GM18870 (cell line): ENCODE results near the gene KCNQ1.

Experiments
- ATAC-seq: cut with Tn5 transposase; IDR thresholded peaks from one replicate; pipeline ENCODE4 v1.9.1; 2021; ENCODE audit warnings: moderate library complexity; ENCODE audit not compliant: unreplicated experiment

The KCNQ1 gene

GRCh38 chr11:2750682-2751522 is 306.1 kb downstream of the KCNQ1 start:
- ATAC-seq = no peak

DNA sequence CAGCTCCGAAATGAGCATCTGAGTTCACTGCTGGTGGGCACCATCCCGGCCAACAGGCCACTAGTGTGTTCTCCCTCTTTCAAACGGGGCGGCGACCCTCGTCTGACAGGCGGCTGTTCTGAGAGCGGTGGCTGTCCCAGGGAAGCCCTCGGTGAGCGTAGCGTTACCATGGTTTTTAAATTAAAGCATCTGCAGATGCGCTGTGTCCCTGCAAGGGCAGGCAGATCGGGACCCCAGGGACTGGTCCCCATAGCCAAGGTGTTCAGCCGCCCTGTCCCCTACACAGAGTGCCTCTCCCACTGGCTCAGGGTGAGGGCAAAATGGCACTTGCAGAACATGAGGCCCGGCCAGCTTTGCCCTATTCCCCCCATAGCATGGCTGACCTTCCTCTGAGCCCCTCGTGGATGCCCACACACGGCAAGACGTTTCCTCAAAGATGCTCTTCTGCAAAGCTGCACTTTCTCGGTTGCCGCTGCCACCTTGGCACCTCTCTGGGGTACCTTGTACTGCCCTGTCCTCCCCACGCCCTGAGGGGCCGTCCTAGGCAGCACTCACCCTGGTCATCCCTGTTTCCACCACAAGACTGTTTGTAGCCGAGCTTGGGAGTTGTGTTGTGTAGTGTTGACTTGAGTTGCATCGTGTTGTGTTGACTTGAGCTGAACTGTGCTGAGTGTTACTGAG is 306.9 kb downstream of the KCNQ1 start:
- no peak for ATAC-seq

GRCh38 chr11:2752204-2752770 is 307.5 kb downstream of the KCNQ1 start:
- ATAC-seq = no peak

DNA sequence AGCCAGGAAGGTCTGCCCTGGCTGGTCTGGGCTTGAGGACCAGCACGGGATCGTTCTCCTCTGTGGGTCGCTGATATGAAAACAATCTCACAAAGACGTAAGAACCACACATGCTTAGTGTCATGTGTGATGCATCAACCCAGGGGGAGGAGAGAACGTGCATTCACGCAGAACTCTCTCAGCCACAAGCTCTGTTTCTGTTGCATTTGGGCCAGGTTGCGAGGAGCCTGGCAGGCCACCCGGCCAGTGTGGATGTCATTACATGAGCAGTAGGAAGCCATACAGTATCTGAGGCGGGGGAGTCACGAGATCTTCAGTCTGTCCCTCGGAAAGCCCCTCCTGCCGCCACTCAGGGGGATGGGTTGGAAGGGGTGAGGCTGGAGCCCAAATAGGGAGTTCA is 308.1 kb downstream of the KCNQ1 start:
- no peak for ATAC-seq

DNA sequence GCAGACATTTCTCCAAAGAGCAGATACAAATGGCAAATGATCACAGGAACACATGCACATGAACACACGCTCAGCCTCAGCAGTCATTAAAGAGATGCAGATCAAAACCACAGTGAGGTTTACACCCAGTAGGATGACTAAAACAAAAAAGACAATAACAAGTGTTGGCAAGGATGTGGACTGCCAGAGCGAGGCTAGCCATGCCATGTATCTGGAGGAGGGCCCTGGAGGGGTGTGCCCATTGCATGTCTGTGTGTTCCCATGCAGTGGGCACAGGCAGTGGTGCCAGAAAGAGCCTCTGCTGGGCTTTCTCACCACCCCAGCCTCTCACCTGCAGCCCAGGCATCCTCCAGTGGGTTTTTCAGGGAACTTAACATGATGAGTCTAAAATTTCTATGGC is 309.2 kb downstream of the KCNQ1 start:
- no peak for ATAC-seq

- ATAC-seq = no peak
Measured at GRCh38 chr11:2755071-2755470, 310.3 kb downstream of the KCNQ1 start.

- no peak for ATAC-seq
Measured at GRCh38 chr11:2758751-2759150, 313.9 kb downstream of the KCNQ1 start.

- ATAC-seq = no peak
Measured at GRCh38 chr11:2759228-2760195, 314.7 kb downstream of the KCNQ1 start.

DNA sequence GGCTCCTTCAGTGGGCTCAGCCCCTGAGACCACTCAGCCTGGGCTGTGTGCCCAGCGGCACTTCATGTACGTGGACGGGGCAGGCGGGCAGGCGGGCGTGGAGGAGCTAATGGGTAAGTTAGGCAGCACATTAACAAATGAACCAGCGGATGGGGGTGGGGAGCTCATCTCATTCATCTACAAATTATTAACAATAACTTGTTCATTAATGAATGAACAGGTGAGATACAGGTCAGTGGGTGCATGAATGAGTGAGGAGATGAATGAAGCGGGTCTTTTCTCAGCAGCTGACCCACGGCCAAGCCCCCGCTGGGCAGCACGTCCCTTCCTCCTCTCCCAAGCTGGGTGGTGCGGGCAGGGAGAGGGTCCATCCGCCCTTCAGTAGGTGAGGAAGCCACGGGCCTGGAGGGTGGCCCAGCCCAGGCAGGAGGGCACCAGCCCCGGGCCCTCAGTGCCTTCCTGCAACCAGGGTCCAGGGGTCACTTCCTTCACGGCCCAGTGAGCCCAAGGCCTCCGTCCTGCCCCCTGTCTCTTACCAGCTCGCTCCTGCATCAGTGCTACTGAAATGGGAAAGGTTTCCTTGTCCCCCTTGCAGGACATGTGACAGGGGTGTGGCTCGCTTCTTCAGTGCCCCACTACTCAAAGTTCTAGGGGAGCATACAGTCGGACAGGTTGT is 315.5 kb downstream of the KCNQ1 start:
- no peak for ATAC-seq

DNA sequence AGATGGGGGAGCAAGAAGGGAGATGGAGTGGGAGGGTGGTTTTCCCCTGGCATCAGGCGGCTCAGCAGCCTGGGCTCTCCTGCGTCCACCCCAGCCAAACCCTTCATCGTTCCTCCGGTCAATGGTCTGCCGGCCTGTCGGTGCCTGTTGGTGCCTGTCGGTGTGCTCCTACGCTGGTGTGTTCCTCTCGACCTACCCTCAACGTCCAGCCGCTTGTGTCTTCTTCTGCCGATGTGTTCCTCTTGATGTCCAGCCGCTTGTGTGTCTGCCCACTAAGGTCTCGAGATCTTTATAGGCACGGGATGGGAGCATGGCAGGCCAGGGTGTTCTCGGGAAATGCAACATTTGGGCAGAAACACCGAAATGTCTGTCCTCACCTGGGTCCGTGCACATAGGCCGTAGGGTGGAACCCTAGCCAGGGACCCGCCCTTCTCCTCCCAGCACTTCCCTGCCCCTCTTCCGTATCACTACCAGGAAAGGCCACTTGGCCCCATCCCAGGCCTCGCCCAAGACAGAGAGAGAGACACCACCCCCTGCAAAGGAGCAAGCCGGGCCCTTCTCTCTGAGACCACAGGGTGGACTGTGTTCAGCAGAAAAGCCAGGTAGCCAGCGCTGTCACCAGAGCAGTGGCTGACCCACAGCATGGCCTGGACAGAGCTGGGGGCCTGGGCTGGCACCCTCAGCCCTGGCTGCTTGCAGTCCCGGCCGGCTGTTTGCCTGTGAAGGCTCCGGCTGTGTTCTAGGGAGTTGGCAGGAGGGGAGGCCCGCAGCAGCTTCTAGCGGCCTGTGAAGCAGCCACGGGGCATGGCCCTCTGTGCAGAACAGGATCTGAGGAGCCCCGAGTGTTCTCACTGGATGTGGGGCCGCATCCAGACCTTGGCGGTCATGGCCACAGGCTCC is 316.6 kb downstream of the KCNQ1 start:
- ATAC-seq = no peak

- no peak for ATAC-seq
Measured at GRCh38 chr11:2762031-2762380, 317.2 kb downstream of the KCNQ1 start.

DNA sequence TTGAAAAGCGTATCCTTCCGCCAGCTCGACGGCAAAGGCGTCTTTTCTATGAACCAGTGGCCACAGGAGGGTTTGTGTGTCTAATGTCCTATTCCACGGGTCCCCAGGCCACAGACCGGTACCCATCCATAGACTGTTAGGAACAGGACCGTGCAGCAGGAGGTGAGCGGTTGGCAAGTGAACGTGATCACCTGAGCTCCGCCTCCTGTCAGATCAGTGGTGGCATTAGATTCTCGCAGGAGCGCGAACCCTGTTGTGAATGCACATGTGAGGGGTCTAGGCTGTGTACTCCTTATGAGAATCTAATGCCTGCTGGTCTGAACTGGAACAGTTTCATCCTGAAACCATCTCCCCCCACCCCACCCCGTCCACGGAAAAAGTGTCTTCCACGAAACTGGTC is 317.6 kb downstream of the KCNQ1 start:
- ATAC-seq = no peak

DNA sequence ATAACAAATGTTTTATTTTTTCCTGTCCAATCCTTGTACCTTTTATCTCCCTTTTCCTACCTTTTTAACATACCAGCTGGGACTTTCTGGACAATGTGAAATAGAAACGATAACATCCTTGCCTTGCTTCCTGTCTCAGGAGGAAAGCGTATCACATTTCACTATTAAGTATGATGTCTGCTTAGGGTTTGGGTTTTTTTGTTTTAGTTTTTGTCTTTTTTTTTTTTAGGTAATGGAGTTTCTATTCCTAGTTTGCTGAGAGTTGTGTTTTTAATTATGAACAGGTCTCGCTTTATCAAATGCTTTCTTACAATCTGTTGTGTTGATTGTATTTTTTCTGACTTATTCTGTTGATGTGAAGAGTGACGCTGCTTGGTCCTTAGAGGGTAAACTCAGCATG is 319.2 kb downstream of the KCNQ1 start:
- no peak for ATAC-seq

DNA sequence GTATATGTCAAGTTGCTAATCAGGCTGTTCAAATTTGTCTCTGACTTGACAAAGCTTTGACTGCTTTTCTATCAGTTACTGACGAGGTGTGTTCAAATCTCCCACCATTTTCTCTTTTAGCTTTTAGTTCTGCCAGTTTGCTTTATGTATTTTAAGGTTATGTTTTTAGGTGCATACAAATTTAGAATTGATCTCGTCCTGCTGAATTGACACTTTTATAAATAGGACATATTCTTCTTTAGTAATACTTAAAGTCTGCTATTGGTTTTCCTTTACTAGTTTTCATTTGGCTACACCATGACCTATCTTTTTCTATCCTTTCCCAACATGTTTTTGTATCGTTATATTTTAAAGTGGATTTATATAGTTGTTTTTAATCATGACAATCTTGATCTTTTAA is 320.7 kb downstream of the KCNQ1 start:
- no peak for ATAC-seq

- no peak for ATAC-seq
Measured at GRCh38 chr11:2766166-2766565, 321.4 kb downstream of the KCNQ1 start.

DNA sequence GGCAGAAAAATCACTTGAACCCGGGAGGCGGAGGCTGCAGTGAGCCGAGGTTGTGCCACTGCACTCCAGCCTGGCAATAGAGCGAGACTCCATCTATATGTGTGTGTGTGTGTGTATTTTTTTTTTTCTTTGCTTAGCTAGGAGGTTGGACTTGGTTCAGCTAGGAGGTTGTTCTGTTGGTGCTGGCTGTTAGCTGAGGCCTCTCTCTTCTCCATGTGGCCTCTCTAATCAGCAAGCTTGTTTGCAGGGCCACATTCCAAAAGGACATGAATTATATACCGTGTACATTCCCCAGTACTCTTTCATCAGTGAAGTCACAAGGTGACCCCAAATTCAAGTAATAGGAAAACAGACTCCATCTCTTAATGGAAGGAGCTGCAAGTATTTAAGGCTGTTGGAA is 322.3 kb downstream of the KCNQ1 start:
- ATAC-seq = no peak

- no peak for ATAC-seq
Measured at GRCh38 chr11:2767801-2768200, 323.0 kb downstream of the KCNQ1 start.

DNA sequence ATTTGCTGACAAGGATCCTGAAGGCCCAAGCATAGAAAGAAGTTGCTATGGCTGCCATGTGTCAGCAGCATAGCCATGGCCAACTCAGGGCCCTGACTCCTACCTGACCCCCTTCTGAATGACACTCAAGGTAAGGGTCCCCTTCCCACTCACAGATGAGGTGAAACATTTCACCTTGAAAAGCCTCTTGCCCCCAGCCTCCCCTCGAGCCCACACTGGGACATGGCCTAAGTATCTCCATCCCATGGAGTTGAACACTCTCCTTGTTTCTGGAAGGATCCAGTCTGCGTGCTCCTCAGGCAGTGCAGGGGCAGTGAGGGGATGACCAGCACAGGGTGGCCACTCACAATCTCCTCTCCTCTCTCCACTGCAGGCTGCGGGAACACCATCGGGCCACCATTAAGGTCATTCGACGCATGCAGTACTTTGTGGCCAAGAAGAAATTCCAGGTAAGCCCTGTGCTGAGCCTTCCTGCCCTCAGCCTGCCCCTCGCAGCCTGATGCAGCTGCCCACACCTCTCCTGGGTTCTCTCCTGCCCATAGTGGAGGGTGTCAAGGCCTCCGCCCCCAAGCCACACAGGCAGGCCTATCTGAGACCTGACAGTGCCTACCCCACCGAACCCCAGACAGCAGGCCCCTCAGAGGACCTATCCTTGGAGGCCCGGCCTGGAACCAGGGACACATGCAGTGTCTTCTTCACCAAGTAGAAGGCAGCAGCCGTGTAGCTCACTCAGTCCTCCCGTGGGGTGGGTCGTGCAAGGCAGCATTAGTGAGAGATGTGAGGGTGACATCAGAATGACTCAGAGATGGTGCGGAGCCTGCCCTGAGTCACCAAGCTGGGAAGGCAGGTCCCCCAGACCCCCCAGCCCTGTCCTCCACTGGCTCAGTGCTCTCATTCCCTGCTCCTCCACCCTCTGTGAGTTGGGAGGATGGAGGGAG is 323.9 kb downstream of the KCNQ1 start:
- no peak for ATAC-seq
